IMR-90 (cell line): ENCODE results near the gene SMAD7. TPM values are rescaled to one million over a fixed set of nuclear protein-coding genes. Genes with fewer than 3 reads are reported as not detected.
A peak's percentile ranks its signal among the peaks of the same experiment; 100 is the strongest.

Source experiments
- ATAC-seq: fragments of 200-7000 bp; cut with Tn5 transposase; 2 replicates; pipeline ENCODE4 v1.9.1; 2020; ENCODE audit warnings: low read depth, mild to moderate bottlenecking, moderate library complexity
- BruUV-seq: library from RNA; stranded (reverse); fragments of 400-500 nt; replicated peaks from 2 replicates; lab custom pipeline; 2021; lab: Mats Ljungman, UMichigan
- CTCF ChIA-PET: fragments of 300-600 bp; formaldehyde crosslinking; extraction: SDS; loops from one replicate; lab custom pipeline; 2021; ENCODE audit warnings: antibody characterized with exemption; lab: Yijun Ruan, JAX
- POLR2A ChIA-PET: fragments of 300-600 bp; sonication (Branson Sonifier 250); formaldehyde crosslinking; loops from one replicate; lab custom pipeline; 2022; ENCODE audit warnings: antibody characterized with exemption; ENCODE audit not compliant: unreplicated experiment; lab: Charles Lee
- DNase-seq: peaks from one replicate; pipeline ENCODE4 v3.0.0; 2013
- H2AFZ ChIP-seq: replicated peaks from 2 replicates; pipeline ENCODE3; 2013; ENCODE audit warnings: low read length, mild to moderate bottlenecking; ENCODE audit not compliant: poor library complexity
- H2AK5ac ChIP-seq: 2 replicates; pipeline ENCODE4 v1.6.1; 2013; ENCODE audit warnings: low read depth, low read length, inconsistent platforms
- H2AK9ac ChIP-seq: replicated peaks from 2 replicates; pipeline ENCODE3; 2013; ENCODE audit warnings: mild to moderate bottlenecking, low read depth, low read length, moderate library complexity; ENCODE audit not compliant: poor library complexity
- H2BK120ac ChIP-seq: 2 replicates; pipeline ENCODE4 v1.6.1; 2013; ENCODE audit warnings: low read depth, low read length, inconsistent platforms
- H2BK15ac ChIP-seq: 3 replicates; pipeline ENCODE4 v1.6.1; 2013; ENCODE audit warnings: low read depth, low read length, inconsistent platforms
- H2BK20ac ChIP-seq: 2 replicates; pipeline ENCODE4 v1.6.1; 2013; ENCODE audit warnings: low read depth, mild to moderate bottlenecking, inconsistent platforms, low read length, moderate library complexity
- H2BK5ac ChIP-seq: 2 replicates; pipeline ENCODE4 v1.6.1; 2013; ENCODE audit warnings: mild to moderate bottlenecking, low read depth, low read length, inconsistent platforms; ENCODE audit not compliant: poor library complexity, severe bottlenecking
- H3K14ac ChIP-seq: replicated peaks from 2 replicates; pipeline ENCODE4 v1.6.1; 2013; ENCODE audit warnings: low read depth, low read length, inconsistent platforms
- H3K18ac ChIP-seq: 2 replicates; pipeline ENCODE4 v1.6.1; 2013; ENCODE audit warnings: low read depth, low read length, control low read depth
- H3K23ac ChIP-seq: 2 replicates; pipeline ENCODE4 v1.6.1; 2013; ENCODE audit warnings: low read depth, low read length, inconsistent platforms
- H3K27ac ChIP-seq: 2 replicates; pipeline ENCODE4 v1.5.1; 2013; ENCODE audit warnings: mild to moderate bottlenecking, control low read depth, low read length; ENCODE audit not compliant: insufficient read depth
- H3K27me3 ChIP-seq: 2 replicates; pipeline ENCODE4 v1.6.1; 2013; ENCODE audit warnings: low read length; ENCODE audit not compliant: control insufficient read depth, insufficient read depth
- H3K36me3 ChIP-seq: 2 replicates; pipeline ENCODE4 v1.6.1; 2013; ENCODE audit warnings: low read length, mixed read lengths; ENCODE audit not compliant: control insufficient read depth, insufficient read depth
- H3K4ac ChIP-seq: 2 replicates; pipeline ENCODE4 v1.6.1; 2013; ENCODE audit warnings: low read depth, low read length, inconsistent platforms
- H3K4me1 ChIP-seq: 2 replicates; pipeline ENCODE4 v1.6.1; 2013; ENCODE audit warnings: low read length, mixed read lengths; ENCODE audit not compliant: control insufficient read depth, insufficient read depth
- H3K4me2 ChIP-seq: 2 replicates; pipeline ENCODE4 v1.6.1; 2013; ENCODE audit warnings: low read depth, mild to moderate bottlenecking, control low read depth, low read length, moderate library complexity
- H3K4me3 ChIP-seq: 2 replicates; pipeline ENCODE4 v1.5.1; 2013; ENCODE audit warnings: low read depth, mild to moderate bottlenecking, control low read depth, low read length, moderate library complexity; ENCODE audit not compliant: insufficient read depth
- H3K56ac ChIP-seq: 2 replicates; pipeline ENCODE4 v1.6.1; 2013; ENCODE audit warnings: low read length, inconsistent platforms; ENCODE audit not compliant: insufficient read depth; ENCODE audit errors: extremely low read depth
- H3K79me1 ChIP-seq, 2 experiments: 2 replicates each; pipeline ENCODE4 v1.6.1; 2013; ENCODE audit warnings: low read length in 2 of 2, inconsistent platforms in 1 of 2, low read depth in 1 of 2
- H3K9ac ChIP-seq: 2 replicates; pipeline ENCODE4 v1.6.1; 2013; ENCODE audit warnings: low read depth, low read length, control low read depth
- H3K9me1 ChIP-seq: 2 replicates; pipeline ENCODE4 v1.6.1; 2013; ENCODE audit warnings: low read length, inconsistent platforms; ENCODE audit not compliant: insufficient read depth
- H3K9me3 ChIP-seq: 2 replicates; pipeline ENCODE4 v1.6.1; 2013; ENCODE audit warnings: low read length; ENCODE audit not compliant: control insufficient read depth, insufficient read depth
- H4K20me1 ChIP-seq: 2 replicates; pipeline ENCODE4 v1.6.1; 2013; ENCODE audit warnings: low read length, inconsistent platforms; ENCODE audit not compliant: insufficient read depth
- H4K5ac ChIP-seq: 2 replicates; pipeline ENCODE4 v1.6.1; 2013; ENCODE audit warnings: mild to moderate bottlenecking, low read depth, low read length, control low read depth
- H4K8ac ChIP-seq, 2 experiments: 2 replicates each; pipeline ENCODE4 v1.6.1; 2013; ENCODE audit warnings: low read depth in 2 of 2, low read length in 2 of 2, control low read depth in 1 of 2, inconsistent platforms in 1 of 2
- H4K91ac ChIP-seq: 2 replicates; pipeline ENCODE4 v1.6.1; 2013; ENCODE audit warnings: low read depth, low read length, inconsistent platforms; ENCODE audit not compliant: insufficient read depth
- BHLHE40 ChIP-seq: fragments of 150-350 bp; IDR thresholded peaks from 2 replicates; pipeline ENCODE4 v1.6.1; 2016; ENCODE audit warnings: mild to moderate bottlenecking, low read depth, low read length
- CEBPB ChIP-seq: IDR thresholded peaks from 2 replicates; pipeline ENCODE4 v1.6.1; 2012; ENCODE audit warnings: low read depth, low read length, improper control_type of control experiment
- CHD1 ChIP-seq: IDR thresholded peaks from 2 replicates; pipeline ENCODE4 v1.6.1; 2012; ENCODE audit warnings: low read depth, low read length, improper control_type of control experiment
- FOS ChIP-seq: fragments of 150-350 bp; IDR thresholded peaks from 2 replicates; pipeline ENCODE4 v1.6.1; 2016; ENCODE audit warnings: low read depth, low read length
- MAFK ChIP-seq: IDR thresholded peaks from 2 replicates; pipeline ENCODE4 v1.6.1; 2012; ENCODE audit warnings: low read depth, low read length, improper control_type of control experiment
- MAZ ChIP-seq: IDR thresholded peaks from 2 replicates; pipeline ENCODE4 v1.6.1; 2012; ENCODE audit warnings: low read depth, mild to moderate bottlenecking, low read length, improper control_type of control experiment, moderate library complexity, borderline replicate concordance
- MXI1 ChIP-seq: IDR thresholded peaks from 2 replicates; pipeline ENCODE4 v1.6.1; 2012; ENCODE audit warnings: low read depth, mild to moderate bottlenecking, low read length, moderate library complexity, borderline replicate concordance
- NFE2L2 ChIP-seq: fragments of 150-350 bp; IDR thresholded peaks from 2 replicates; pipeline ENCODE4 v1.6.1; 2016; ENCODE audit warnings: low read depth, mild to moderate bottlenecking, low read length
- POLR2A ChIP-seq: IDR thresholded peaks from 2 replicates; pipeline ENCODE4 v1.6.1; 2012; ENCODE audit warnings: mild to moderate bottlenecking, low read depth, low read length
- RAD21 ChIP-seq: IDR thresholded peaks from 2 replicates; pipeline ENCODE4 v1.6.1; 2012; ENCODE audit warnings: low read length, improper control_type of control experiment
- RCOR1 ChIP-seq: IDR thresholded peaks from 2 replicates; pipeline ENCODE4 v1.6.1; 2012; ENCODE audit warnings: mild to moderate bottlenecking, low read length, improper control_type of control experiment; ENCODE audit not compliant: insufficient replicate concordance
- RFX5 ChIP-seq: IDR thresholded peaks from 2 replicates; pipeline ENCODE4 v1.8.0; 2012; ENCODE audit warnings: low read depth, mild to moderate bottlenecking, low read length, moderate library complexity
- SMC3 ChIP-seq: fragments of 150-350 bp; IDR thresholded peaks from 2 replicates; pipeline ENCODE4 v1.6.1; 2016; ENCODE audit warnings: low read depth, mild to moderate bottlenecking, antibody characterized with exemption, low read length, moderate library complexity
- WGBS, 2 experiments: methylation state at CpG; one replicate each; pipeline versions ENCODE4 v1.1.5 to v1.1.7; 2013; ENCODE audit warnings: missing lambda C conversion rate in 2 of 2; ENCODE audit not compliant: insufficient read length in 1 of 2; ENCODE audit errors: extremely low coverage in 2 of 2; 5-methylcytosine and 5-hydroxymethylcytosine counted together
- dilution Hi-C: fragments of 300-500 bp; cut with HindIII; formaldehyde crosslinking; loops from one replicate; pipeline ENCODE4 v1.14.3; 2018; ENCODE audit warnings: low sequenced_read_pairs; ENCODE audit not compliant: unreplicated experiment
- in situ Hi-C: fragments of 300-500 bp; cut with MboI; formaldehyde crosslinking; loops from 3 replicates; pipeline ENCODE4 v1.14.3; 2019; ENCODE audit warnings: low sequenced_read_pairs, inconsistent platforms, mixed read lengths
- intact Hi-C: fragments of 100-400 bp; cut with micrococcal nuclease; formaldehyde crosslinking; loops from 2 replicates; pipeline ENCODE4 v1.10.0; 2022
- polyA plus RNA-seq, 3 experiments: library from polyadenylated mRNA; depleted of rRNA; stranded (reverse); fragments of >200 nt; gene quantifications; 2 replicates each; pipeline ENCODE4 v1.2.3, GENCODE V29; 2012; ENCODE audit warnings: low replicate concordance in 1 of 3
- total RNA-seq: library from RNA; depleted of rRNA; stranded (reverse); fragments of >200 nt; gene quantifications from 2 replicates; pipeline ENCODE4 v1.2.3, GENCODE V29; 2012
- TF ChIP-seq, protein P1 (sequence below): fragments of 150-350 bp; IDR thresholded peaks from 2 replicates; pipeline ENCODE4 v1.6.1; 2017; ENCODE audit warnings: mild to moderate bottlenecking, antibody characterized with exemption, low read length, low read depth
- TF ChIP-seq, protein P2 (sequence below): fragments of 150-350 bp; IDR thresholded peaks from 2 replicates; pipeline ENCODE4 v1.6.1; 2016; ENCODE audit warnings: low read depth, mild to moderate bottlenecking, low read length, moderate library complexity, borderline replicate concordance
- TF ChIP-seq, protein P3 (sequence below): conservative IDR thresholded peaks from 2 replicates; pipeline ENCODE4 v1.5.1; 2012; ENCODE audit warnings: mild to moderate bottlenecking, low read depth, low read length, improper control_type of control experiment

The SMAD7 gene
- total and polyA plus RNA-seq, 2 of the 4 experiments (the other 2 are of a cell fraction) = 15.8 to 17.6 TPM

DNA sequence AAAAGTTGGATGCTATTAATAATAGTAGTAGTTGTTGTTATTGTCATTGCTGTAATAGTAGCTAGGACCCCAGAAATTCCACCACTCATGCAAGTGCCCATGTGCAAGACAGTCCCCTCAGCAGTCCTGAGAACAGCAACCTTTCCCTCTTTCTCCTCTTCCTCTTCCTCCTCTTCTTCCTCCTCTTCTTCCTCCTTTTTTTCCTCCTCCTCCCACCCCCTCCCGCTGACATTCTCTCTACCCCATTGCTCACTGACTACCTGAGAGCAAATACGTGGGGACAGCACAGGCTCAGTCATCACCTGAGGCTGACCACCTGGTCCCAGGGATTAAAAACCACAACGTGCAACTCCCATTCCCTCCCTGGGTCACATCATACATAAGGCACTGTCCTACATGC lies 41.8 kb downstream of the SMAD7 start:
- DNase-seq = no peak
- dilution Hi-C loops (no loop called here), in situ Hi-C loops (no loop called here), intact Hi-C loops (no loop called here)
- Histone ChIP-seq H3K4me1 (peaks cover 2% of the 10 kb centered on the region), H2BK20ac (no peak overlapping the region), H4K91ac (no peak overlapping the region), H3K56ac (no peak overlapping the region), H4K20me1 (no peaks in the 10 kb centered on the region), H3K79me1 (no peaks in the 10 kb centered on the region; a peak in 1 of 4 replicates), H3K14ac (no peak overlapping the region), H4K5ac (no peak overlapping the region), H3K27ac (no peak overlapping the region), H3K9me3 (peaks cover 10% of the 10 kb centered on the region), H3K23ac (no peak overlapping the region), H3K36me3 (no peaks in the 10 kb centered on the region), H2BK120ac (no peak overlapping the region), H3K4me3 (no peak overlapping the region), H2BK5ac (no peak overlapping the region), H2AK5ac (no peak overlapping the region), H3K27me3 (no peaks in the 10 kb centered on the region), H3K4ac (peak overlapping the region; percentile 10; the same call in 1 of the 2 replicates), H2AK9ac (no peak overlapping the region), H3K9me1 (0 out of 2 replicates have a peak, but pooled peaks cover 2% of the 10 kb centered on the region), H4K8ac (no peak overlapping the region), H3K9ac (no peak overlapping the region), H3K4me2 (no peak overlapping the region), H2AFZ (no peak overlapping the region), H3K18ac (no peak overlapping the region), H2BK15ac (no peak overlapping the region)
- TF ChIP-seq BHLHE40 = no peak
- no peak for TF ChIP-seq RAD21
- no peak for TF ChIP-seq MXI1
- no peak for TF ChIP-seq FOS
- no peak for TF ChIP-seq RCOR1
- no peak for TF ChIP-seq RFX5
- TF ChIP-seq, protein P1, sequence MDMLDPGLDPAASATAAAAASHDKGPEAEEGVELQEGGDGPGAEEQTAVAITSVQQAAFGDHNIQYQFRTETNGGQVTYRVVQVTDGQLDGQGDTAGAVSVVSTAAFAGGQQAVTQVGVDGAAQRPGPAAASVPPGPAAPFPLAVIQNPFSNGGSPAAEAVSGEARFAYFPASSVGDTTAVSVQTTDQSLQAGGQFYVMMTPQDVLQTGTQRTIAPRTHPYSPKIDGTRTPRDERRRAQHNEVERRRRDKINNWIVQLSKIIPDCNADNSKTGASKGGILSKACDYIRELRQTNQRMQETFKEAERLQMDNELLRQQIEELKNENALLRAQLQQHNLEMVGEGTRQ = no peak
- no peak for TF ChIP-seq MAZ
- TF ChIP-seq, protein P2, sequence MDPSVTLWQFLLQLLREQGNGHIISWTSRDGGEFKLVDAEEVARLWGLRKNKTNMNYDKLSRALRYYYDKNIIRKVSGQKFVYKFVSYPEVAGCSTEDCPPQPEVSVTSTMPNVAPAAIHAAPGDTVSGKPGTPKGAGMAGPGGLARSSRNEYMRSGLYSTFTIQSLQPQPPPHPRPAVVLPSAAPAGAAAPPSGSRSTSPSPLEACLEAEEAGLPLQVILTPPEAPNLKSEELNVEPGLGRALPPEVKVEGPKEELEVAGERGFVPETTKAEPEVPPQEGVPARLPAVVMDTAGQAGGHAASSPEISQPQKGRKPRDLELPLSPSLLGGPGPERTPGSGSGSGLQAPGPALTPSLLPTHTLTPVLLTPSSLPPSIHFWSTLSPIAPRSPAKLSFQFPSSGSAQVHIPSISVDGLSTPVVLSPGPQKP = no peak
- no peak for TF ChIP-seq NFE2L2
- TF ChIP-seq CEBPB = no peak
- no peak for TF ChIP-seq MAFK
- no peak for TF ChIP-seq CHD1
- TF ChIP-seq POLR2A = no peak
- TF ChIP-seq, protein P3, sequence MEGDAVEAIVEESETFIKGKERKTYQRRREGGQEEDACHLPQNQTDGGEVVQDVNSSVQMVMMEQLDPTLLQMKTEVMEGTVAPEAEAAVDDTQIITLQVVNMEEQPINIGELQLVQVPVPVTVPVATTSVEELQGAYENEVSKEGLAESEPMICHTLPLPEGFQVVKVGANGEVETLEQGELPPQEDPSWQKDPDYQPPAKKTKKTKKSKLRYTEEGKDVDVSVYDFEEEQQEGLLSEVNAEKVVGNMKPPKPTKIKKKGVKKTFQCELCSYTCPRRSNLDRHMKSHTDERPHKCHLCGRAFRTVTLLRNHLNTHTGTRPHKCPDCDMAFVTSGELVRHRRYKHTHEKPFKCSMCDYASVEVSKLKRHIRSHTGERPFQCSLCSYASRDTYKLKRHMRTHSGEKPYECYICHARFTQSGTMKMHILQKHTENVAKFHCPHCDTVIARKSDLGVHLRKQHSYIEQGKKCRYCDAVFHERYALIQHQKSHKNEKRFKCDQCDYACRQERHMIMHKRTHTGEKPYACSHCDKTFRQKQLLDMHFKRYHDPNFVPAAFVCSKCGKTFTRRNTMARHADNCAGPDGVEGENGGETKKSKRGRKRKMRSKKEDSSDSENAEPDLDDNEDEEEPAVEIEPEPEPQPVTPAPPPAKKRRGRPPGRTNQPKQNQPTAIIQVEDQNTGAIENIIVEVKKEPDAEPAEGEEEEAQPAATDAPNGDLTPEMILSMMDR = no peak
- no peak for TF ChIP-seq SMC3
- 80% methylated on average over 1 of the region's 3 CpGs; no CpG with 5 or more reads in 1 of the 2 experiments for WGBS, 2 experiments
- no TSS peak for BruUV-seq
- ChIA-PET CTCF (no interaction called here), POLR2A (no interaction called here)
- ATAC-seq = no peak
